ENCODE results near the gene TMEM119. TPM values are rescaled to one million over a fixed set of nuclear protein-coding genes. Genes with fewer than 3 reads are reported as not detected.

TMEM119 gene
- total and polyA plus RNA-seq, 9 of the 15 experiments (the other 6 are each of a cell fraction or from before 2014, with no cell fraction given), result 0.18 TPM; not detected in 8

DNA sequence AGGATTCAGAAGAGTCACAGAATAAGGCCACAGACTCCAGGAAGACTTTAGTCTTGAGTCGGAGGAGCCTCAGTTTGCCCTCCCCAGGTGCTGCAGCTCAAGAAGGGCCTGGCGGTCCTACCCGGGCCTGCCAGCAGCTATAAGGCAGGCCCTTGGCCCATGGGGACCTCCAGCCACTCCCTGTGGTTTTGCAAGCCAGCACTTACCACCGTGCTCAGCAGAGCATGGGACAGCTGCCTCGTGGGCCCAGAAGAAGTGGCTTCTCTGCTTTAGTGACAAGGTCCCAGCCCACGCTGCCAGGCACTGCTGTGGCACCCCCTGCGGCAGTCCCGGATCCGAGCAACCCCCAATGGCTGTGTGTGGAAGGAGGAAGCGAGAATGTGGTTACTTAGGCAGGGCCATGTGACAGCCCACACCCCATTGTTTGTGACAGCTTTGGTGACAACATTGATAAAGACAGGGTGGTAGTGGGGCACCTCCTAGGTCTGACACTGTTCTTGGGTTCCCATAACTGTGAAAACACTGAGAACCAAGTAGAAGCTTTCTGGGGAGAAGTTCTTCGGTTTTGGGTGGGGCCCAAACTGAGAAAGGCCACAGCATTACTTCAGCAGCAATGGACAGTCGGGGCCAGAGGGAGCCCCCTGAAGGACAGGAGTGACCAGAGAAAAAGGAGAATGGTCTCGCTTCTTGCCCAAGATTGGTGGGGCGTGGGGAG, 35.8 kb upstream of the TMEM119 start, which contains the start of gene SELPLG (continued):
- TF ChIP-seq, protein P1, sequence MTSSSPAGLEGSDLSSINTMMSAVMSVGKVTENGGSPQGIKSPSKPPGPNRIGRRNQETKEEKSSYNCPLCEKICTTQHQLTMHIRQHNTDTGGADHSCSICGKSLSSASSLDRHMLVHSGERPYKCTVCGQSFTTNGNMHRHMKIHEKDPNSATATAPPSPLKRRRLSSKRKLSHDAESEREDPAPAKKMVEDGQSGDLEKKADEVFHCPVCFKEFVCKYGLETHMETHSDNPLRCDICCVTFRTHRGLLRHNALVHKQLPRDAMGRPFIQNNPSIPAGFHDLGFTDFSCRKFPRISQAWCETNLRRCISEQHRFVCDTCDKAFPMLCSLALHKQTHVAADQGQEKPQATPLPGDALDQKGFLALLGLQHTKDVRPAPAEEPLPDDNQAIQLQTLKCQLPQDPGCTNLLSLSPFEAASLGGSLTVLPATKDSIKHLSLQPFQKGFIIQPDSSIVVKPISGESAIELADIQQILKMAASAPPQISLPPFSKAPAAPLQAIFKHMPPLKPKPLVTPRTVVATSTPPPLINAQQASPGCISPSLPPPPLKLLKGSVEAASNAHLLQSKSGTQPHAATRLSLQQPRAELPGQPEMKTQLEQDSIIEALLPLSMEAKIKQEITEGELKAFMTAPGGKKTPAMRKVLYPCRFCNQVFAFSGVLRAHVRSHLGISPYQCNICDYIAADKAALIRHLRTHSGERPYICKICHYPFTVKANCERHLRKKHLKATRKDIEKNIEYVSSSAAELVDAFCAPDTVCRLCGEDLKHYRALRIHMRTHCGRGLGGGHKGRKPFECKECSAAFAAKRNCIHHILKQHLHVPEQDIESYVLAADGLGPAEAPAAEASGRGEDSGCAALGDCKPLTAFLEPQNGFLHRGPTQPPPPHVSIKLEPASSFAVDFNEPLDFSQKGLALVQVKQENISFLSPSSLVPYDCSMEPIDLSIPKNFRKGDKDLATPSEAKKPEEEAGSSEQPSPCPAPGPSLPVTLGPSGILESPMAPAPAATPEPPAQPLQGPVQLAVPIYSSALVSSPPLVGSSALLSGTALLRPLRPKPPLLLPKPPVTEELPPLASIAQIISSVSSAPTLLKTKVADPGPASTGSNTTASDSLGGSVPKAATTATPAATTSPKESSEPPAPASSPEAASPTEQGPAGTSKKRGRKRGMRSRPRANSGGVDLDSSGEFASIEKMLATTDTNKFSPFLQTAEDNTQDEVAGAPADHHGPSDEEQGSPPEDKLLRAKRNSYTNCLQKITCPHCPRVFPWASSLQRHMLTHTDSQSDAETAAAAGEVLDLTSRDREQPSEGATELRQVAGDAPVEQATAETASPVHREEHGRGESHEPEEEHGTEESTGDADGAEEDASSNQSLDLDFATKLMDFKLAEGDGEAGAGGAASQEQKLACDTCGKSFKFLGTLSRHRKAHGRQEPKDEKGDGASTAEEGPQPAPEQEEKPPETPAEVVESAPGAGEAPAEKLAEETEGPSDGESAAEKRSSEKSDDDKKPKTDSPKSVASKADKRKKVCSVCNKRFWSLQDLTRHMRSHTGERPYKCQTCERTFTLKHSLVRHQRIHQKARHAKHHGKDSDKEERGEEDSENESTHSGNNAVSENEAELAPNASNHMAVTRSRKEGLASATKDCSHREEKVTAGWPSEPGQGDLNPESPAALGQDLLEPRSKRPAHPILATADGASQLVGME (CRISPR knock-in tag; IDR thresholded peaks at IDR 0.05), result no peak
- TF ChIP-seq SAFB2 (IDR thresholded peaks at IDR 0.05; ENCODE audit: borderline replicate concordance, low read depth, low read length, severe bottlenecking) (no peak), NR4A1 (CRISPR knock-in tag; IDR thresholded peaks at IDR 0.05) (peak; percentile 59; the same call in 1 of the 2 replicates), NR4A1 (tag; IDR thresholded peaks at IDR 0.05) (peak; percentile 89), IFI16 (CRISPR knock-in tag; IDR thresholded peaks at IDR 0.05) (no peak), ZNF830 (CRISPR knock-in tag; IDR thresholded peaks at IDR 0.05) (0 out of 2 replicates have a peak, but pooled peaks have one; percentile 38), SMARCA5 (IDR thresholded peaks at IDR 0.05) (no peak), ZBED1 (IDR thresholded peaks at IDR 0.05) (no peak)
- TF ChIP-seq, protein P2, sequence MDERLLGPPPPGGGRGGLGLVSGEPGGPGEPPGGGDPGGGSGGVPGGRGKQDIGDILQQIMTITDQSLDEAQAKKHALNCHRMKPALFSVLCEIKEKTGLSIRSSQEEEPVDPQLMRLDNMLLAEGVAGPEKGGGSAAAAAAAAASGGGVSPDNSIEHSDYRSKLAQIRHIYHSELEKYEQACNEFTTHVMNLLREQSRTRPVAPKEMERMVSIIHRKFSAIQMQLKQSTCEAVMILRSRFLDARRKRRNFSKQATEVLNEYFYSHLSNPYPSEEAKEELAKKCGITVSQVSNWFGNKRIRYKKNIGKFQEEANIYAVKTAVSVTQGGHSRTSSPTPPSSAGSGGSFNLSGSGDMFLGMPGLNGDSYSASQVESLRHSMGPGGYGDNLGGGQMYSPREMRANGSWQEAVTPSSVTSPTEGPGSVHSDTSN (CRISPR knock-in tag; IDR thresholded peaks at IDR 0.05; ENCODE audit: low read depth), result no peak
- TF ChIP-seq, protein P2 (tag; conservative IDR thresholded peaks at IDR 0.05; ENCODE audit: low read depth), result 0 out of 2 replicates have a peak, but pooled peaks have one; percentile 11
- TF ChIP-seq, protein P3, sequence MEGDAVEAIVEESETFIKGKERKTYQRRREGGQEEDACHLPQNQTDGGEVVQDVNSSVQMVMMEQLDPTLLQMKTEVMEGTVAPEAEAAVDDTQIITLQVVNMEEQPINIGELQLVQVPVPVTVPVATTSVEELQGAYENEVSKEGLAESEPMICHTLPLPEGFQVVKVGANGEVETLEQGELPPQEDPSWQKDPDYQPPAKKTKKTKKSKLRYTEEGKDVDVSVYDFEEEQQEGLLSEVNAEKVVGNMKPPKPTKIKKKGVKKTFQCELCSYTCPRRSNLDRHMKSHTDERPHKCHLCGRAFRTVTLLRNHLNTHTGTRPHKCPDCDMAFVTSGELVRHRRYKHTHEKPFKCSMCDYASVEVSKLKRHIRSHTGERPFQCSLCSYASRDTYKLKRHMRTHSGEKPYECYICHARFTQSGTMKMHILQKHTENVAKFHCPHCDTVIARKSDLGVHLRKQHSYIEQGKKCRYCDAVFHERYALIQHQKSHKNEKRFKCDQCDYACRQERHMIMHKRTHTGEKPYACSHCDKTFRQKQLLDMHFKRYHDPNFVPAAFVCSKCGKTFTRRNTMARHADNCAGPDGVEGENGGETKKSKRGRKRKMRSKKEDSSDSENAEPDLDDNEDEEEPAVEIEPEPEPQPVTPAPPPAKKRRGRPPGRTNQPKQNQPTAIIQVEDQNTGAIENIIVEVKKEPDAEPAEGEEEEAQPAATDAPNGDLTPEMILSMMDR (IDR thresholded peaks at IDR 0.05 in 2 of 3, conservative IDR thresholded peaks at IDR 0.05 in 1 of 3; ENCODE audit: insufficient read depth in 2 of 3, low read depth in 1 of 3, low read length in 3 of 3), result no peak
- TF ChIP-seq, protein P4, sequence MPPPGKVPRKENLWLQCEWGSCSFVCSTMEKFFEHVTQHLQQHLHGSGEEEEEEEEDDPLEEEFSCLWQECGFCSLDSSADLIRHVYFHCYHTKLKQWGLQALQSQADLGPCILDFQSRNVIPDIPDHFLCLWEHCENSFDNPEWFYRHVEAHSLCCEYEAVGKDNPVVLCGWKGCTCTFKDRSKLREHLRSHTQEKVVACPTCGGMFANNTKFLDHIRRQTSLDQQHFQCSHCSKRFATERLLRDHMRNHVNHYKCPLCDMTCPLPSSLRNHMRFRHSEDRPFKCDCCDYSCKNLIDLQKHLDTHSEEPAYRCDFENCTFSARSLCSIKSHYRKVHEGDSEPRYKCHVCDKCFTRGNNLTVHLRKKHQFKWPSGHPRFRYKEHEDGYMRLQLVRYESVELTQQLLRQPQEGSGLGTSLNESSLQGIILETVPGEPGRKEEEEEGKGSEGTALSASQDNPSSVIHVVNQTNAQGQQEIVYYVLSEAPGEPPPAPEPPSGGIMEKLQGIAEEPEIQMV (tag; conservative IDR thresholded peaks at IDR 0.05; ENCODE audit: low read depth), result 0 out of 2 replicates have a peak, but pooled peaks have one; percentile 26
- TF ChIP-seq, protein P5, sequence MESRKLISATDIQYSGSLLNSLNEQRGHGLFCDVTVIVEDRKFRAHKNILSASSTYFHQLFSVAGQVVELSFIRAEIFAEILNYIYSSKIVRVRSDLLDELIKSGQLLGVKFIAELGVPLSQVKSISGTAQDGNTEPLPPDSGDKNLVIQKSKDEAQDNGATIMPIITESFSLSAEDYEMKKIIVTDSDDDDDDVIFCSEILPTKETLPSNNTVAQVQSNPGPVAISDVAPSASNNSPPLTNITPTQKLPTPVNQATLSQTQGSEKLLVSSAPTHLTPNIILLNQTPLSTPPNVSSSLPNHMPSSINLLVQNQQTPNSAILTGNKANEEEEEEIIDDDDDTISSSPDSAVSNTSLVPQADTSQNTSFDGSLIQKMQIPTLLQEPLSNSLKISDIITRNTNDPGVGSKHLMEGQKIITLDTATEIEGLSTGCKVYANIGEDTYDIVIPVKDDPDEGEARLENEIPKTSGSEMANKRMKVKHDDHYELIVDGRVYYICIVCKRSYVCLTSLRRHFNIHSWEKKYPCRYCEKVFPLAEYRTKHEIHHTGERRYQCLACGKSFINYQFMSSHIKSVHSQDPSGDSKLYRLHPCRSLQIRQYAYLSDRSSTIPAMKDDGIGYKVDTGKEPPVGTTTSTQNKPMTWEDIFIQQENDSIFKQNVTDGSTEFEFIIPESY (CRISPR knock-in tag; IDR thresholded peaks at IDR 0.05), result no peak
